ENCODE measurements around the gene SPATA13. TPM values are rescaled to one million over a fixed set of nuclear protein-coding genes. Genes with fewer than 3 reads are reported as not detected.

Gene SPATA13
- total RNA-seq, 1 experiment from 2014 or later: 14.1 TPM

GRCh38 chr13:24232037-24232436 is 71.5 kb downstream of the SPATA13 start:
- Mint-ChIP-seq H3K9me3 (no peaks in the 10 kb centered on the region), H3K27ac (no peak overlapping the region), H3K4me3 (no peak overlapping the region), H3K36me3 (ENCODE audit: insufficient read depth in 1 of 3, low read depth in 3 of 3) (no peaks in the 10 kb centered on the region; a peak in 1 of 7 replicates), H3K27me3 (ENCODE audit: low read depth) (no peaks in the 10 kb centered on the region), H3K4me1 (peaks cover 23 to 29% of the 10 kb centered on the region in 2 experiments)
- no peak overlapping the region for H4K5ac ChIP-seq (ENCODE audit: insufficient read length, low read depth, low read length)
- H4K20me1 ChIP-seq (ENCODE audit: control insufficient read depth, insufficient read depth, insufficient read length): no peaks in the 10 kb centered on the region
- no peaks in the 10 kb centered on the region for H3K4me1 ChIP-seq (ENCODE audit: insufficient read depth, low read length)
- no peak overlapping the region for H3T11ph ChIP-seq (ENCODE audit: low read length)
- no peak overlapping the region for H2BK15ac ChIP-seq (ENCODE audit: low read depth, low read length)
- H2BK120ac ChIP-seq (ENCODE audit: low read depth, low read length, poor library complexity, severe bottlenecking): no peak overlapping the region
- no peak overlapping the region for H2BK20ac ChIP-seq (ENCODE audit: low read depth, low read length, poor library complexity, severe bottlenecking)
- H2AFZ ChIP-seq (ENCODE audit: low read length): no peak overlapping the region
- H3K23ac ChIP-seq (ENCODE audit: insufficient read length, low read depth, low read length): no peak overlapping the region
- no peak overlapping the region for H3K9ac ChIP-seq (ENCODE audit: extremely low read depth, insufficient read length, low read length)
- H3K18ac ChIP-seq (ENCODE audit: insufficient read length, low read depth, low read length): no peak overlapping the region
- no peak for DNase-seq
- no peak overlapping the region for H2BK5ac ChIP-seq (ENCODE audit: insufficient read length, low read length)
- H3K14ac ChIP-seq (ENCODE audit: insufficient read depth, low read length): no peak overlapping the region
- no CpG with 5 or more reads among the region's 5 CpGs for WGBS (ENCODE audit: extremely low coverage, insufficient read length, low lambda C conversion rate)
- no peak overlapping the region for H2AK5ac ChIP-seq (ENCODE audit: insufficient read length, low read length)
- H3K4me2 ChIP-seq (ENCODE audit: insufficient read depth, insufficient read length, low read length): no peak overlapping the region
- H3K27me3 ChIP-seq (ENCODE audit: insufficient read depth, low read length): no peaks in the 10 kb centered on the region
- H3K79me1 ChIP-seq (ENCODE audit: insufficient read depth, low read depth, low read length, poor library complexity, severe bottlenecking): peaks cover 5% of the 10 kb centered on the region
- H3K56ac ChIP-seq (ENCODE audit: insufficient read length, low read depth, low read length): no peak overlapping the region
- H4K91ac ChIP-seq (ENCODE audit: insufficient read length, low read depth, low read length): no peak overlapping the region
- H2BK12ac ChIP-seq (ENCODE audit: insufficient read length, low read depth, low read length): no peak overlapping the region
- H4K8ac ChIP-seq (replicated peaks; ENCODE audit: insufficient read length, low read depth, low read length): no peak overlapping the region
- TF ChIP-seq CTCF (conservative IDR thresholded peaks at IDR 0.05): no peak
- H3K23me2 ChIP-seq (ENCODE audit: insufficient read length, low read depth, low read length, poor library complexity, severe bottlenecking): no peaks in the 10 kb centered on the region
- no peak overlapping the region for H3K27ac ChIP-seq (ENCODE audit: insufficient read length, low read depth, low read length)
- H3K79me2 ChIP-seq (ENCODE audit: insufficient read depth, low read length): 0 out of 2 replicates have a peak, but pooled peaks cover 1% of the 10 kb centered on the region
- no peak overlapping the region for H3K4ac ChIP-seq (ENCODE audit: low read depth, low read length)
- H3K9me3 ChIP-seq (ENCODE audit: control insufficient read depth, low read depth, low read length): no peaks in the 10 kb centered on the region

Measured in H9 (cell line).